NCI-H345 treated with DMSO at 0.1 percent for 48 hours (cell line): Measurements from ENCODE around the gene SUGP1.
"Not testable (repeated sequence)": the region's sequence is repeated elsewhere in the genome, so short reads cannot be mapped to it uniquely, and the experiment has no call there.

Source experiments
- DNase-seq: peaks from one replicate; lab custom pipeline; 2025; ENCODE audit not compliant: unreplicated experiment; lab: John Stamatoyannopoulos, UW

The SUGP1 gene

GRCh38 chr19:19320361-19321140 lies at the start of gene SUGP1, which contains the start of gene MAU2:
TSS of gene SUGP1 (minus strand) at chr19:19320509. CDS start at chr19:19320496, 13 bp downstream.
TSS of gene MAU2 (plus strand) at chr19:19320829. CDS start at chr19:19320860, 31 bp downstream.
- peak; percentile 81 for DNase-seq

GRCh38 chr19:19368087-19368486 lies 47.8 kb upstream of the SUGP1 start:
- DNase-seq, result no peak

- DNase-seq, result peak; percentile 34
These were observed 46.4 kb upstream of the SUGP1 start for GRCh38 chr19:19366434-19367396.

GRCh38 chr19:19362075-19362474 lies 41.8 kb upstream of the SUGP1 start:
- DNase-seq, result no peak

GRCh38 chr19:19361075-19361594 lies 40.8 kb upstream of the SUGP1 start:
- peak; percentile 50 for DNase-seq

GRCh38 chr19:19356901-19357566 lies 36.7 kb upstream of the SUGP1 start:
- no peak for DNase-seq

- DNase-seq, result no peak
These were observed 36.2 kb upstream of the SUGP1 start for GRCh38 chr19:19356500-19356899.

- no peak for DNase-seq
These were observed 35.4 kb upstream of the SUGP1 start for GRCh38 chr19:19355606-19356139.

GRCh38 chr19:19354932-19355331 lies 34.6 kb upstream of the SUGP1 start:
- no peak for DNase-seq

GRCh38 chr19:19354007-19354406 lies 33.7 kb upstream of the SUGP1 start:
- DNase-seq, result no peak

GRCh38 chr19:19352823-19353222 lies 32.5 kb upstream of the SUGP1 start:
- no peak for DNase-seq

GRCh38 chr19:19350756-19351155 lies 30.4 kb upstream of the SUGP1 start:
- DNase-seq, result not testable (repeated sequence)

GRCh38 chr19:19349365-19349764 lies 29.1 kb upstream of the SUGP1 start:
- no peak for DNase-seq

GRCh38 chr19:19348266-19348665 lies 28.0 kb upstream of the SUGP1 start:
- no peak for DNase-seq

- no peak for DNase-seq
These were observed 27.2 kb upstream of the SUGP1 start for GRCh38 chr19:19347401-19348110.

- DNase-seq, result no peak
These were observed 25.7 kb upstream of the SUGP1 start for GRCh38 chr19:19345970-19346369.

- DNase-seq, result no peak
These were observed 24.9 kb upstream of the SUGP1 start for GRCh38 chr19:19345232-19345631.

GRCh38 chr19:19343762-19344161 lies 23.5 kb upstream of the SUGP1 start:
- no peak for DNase-seq

GRCh38 chr19:19343016-19343362 lies 22.7 kb upstream of the SUGP1 start:
- DNase-seq, result no peak
